Pancreas (tissue), 10 donors: ENCODE measurements around the gene RPA1. TPM values are rescaled to one million over a fixed set of nuclear protein-coding genes. Genes with fewer than 3 reads are reported as not detected.
A peak's percentile ranks its signal among the peaks of the same experiment; 100 is the strongest.
"Not testable (repeated sequence)": the region's sequence is repeated elsewhere in the genome, so short reads cannot be mapped to it uniquely, and the experiment has no call there.

Experiments used
- ATAC-seq, 4 donors: fragments of 200-7000 bp; cut with Tn5 transposase; one replicate each; pipeline versions ENCODE4 v1.8.0 to v1.9.1; 2020; ENCODE audit warnings: mild to moderate bottlenecking in 4 of 4, moderate library complexity in 4 of 4
- DNase-seq, 6 donors: peaks; one replicate each; pipeline ENCODE4 v3.0.0-alpha.2; 2020
- FAIRE-seq: peaks from 2 replicates; lab custom pipeline; 2012; peaks lifted over from hg19 to GRCh38; lab: Jason Lieb, UNC
- H3K27ac ChIP-seq, 4 donors: fragments of 200-600 bp; sonication (generic); 1 replicate in 3 of 4; 2 replicates in 1 of 4; pipeline versions ENCODE4 v1.5.0 to v1.8.0; 2020
- H3K27me3 ChIP-seq, 4 donors: fragments of 200-600 bp; one replicate each; pipeline ENCODE4 v1.8.0; 2021
- H3K36me3 ChIP-seq, 3 donors: fragments of 200-600 bp; sonication (generic) in 1 of 3; one replicate each; pipeline versions ENCODE4 v1.5.0 to v1.8.0; 2020 to 2021
- H3K4me1 ChIP-seq, 3 donors: fragments of 200-600 bp; one replicate each; pipeline ENCODE4 v1.8.0; 2021
- H3K4me3 ChIP-seq, 4 donors: fragments of 200-600 bp; sonication (generic) in 2 of 4; one replicate each; pipeline versions ENCODE4 v1.5.0 to v1.8.0; 2020 to 2021
- H3K9me3 ChIP-seq, 4 donors: fragments of 200-600 bp; one replicate each; pipeline ENCODE4 v1.8.0; 2021
- CTCF ChIP-seq, 4 donors: fragments of 200-600 bp; sonication (generic) in 3 of 4; IDR thresholded peaks; one replicate each; pipeline versions ENCODE4 v1.5.0 to v1.8.0; 2021; ENCODE audit warnings: antibody characterized with exemption in 4 of 4
- WGBS, 2 donors: extraction: QIAGEN DNeasy Blood & Tissue Kit; methylation state at CpG; one replicate each; pipeline ENCODE4 v1.1.7; 2013; 5-methylcytosine and 5-hydroxymethylcytosine counted together
- intact Hi-C, 3 donors: fragments of 100-400 bp; cut with DNase I; formaldehyde crosslinking; loops; one replicate each; pipeline versions ENCODE4 v1.11.1 to v1.14.2; 2022
- polyA plus RNA-seq, 2 donors: library from polyadenylated mRNA; stranded (reverse); fragments of 200-250 nt; gene quantifications; one replicate each; pipeline ENCODE4 v1.2.3, GENCODE V29; 2013
- total RNA-seq, 6 donors: library from RNA; stranded (reverse); fragmentation: NEBNext Ultra II Directional in 4 of 6; extraction: Animal tissue kit (Norgen Biotek cat#: 25700) in 4 of 6; gene quantifications; one replicate each; pipeline versions ENCODE4 v1.2.1 to v1.2.4, GENCODE V29; 2021 to 2023
- donor health status: healthy with polysubstance abuse.
- donor health status: DM: no; HTN: no; CAD: no; lungs with moderate emphysema.
- donor health status: DM: no; HTN: no; CAD: no.
- donor health status: control.
- donor health status: control.
- donor health status: Bipolar disorder and iron deficiency.
- donor health status: DM: yes; HTN: yes; CAD: no.
- donor health status: DM: no; HTN: no; CAD: no.
- donor health status: DM: no; HTN: no; CAD: no.
- donor health status: DM: yes; HTN: yes; CAD: no.

The RPA1 gene
- total and polyA plus RNA-seq, 8 donors, result 6.5 to 43.9 (median 36.1) TPM

GRCh38 chr17:1808644-1809043 is 21.2 kb upstream of the RPA1 start:
- no peak overlapping the region for H3K4me3 ChIP-seq
- no peak for DNase-seq
- peaks cover 0 to 13% (median 0%) of the 10 kb centered on the region in 3 donors for H3K36me3 ChIP-seq
- H3K27ac ChIP-seq, result no peak overlapping the region
- no peak for ATAC-seq
- no peak for FAIRE-seq
- TF ChIP-seq CTCF (IDR thresholded peaks at IDR 0.05), result no peak
- H3K9me3 ChIP-seq, result no peaks in the 10 kb centered on the region
- no peaks in the 10 kb centered on the region for H3K4me1 ChIP-seq
- H3K27me3 ChIP-seq, result no peaks in the 10 kb centered on the region
- intact Hi-C loops, result no loop called here
- 46 to 51% methylated on average over 2 of the region's 2 CpGs for WGBS, 2 donors

GRCh38 chr17:1809815-1810214 is 20.0 kb upstream of the RPA1 start:
- H3K4me1 ChIP-seq, FAIRE-seq, DNase-seq, H3K27ac ChIP-seq, H3K27me3 ChIP-seq, H3K4me3 ChIP-seq, intact Hi-C loops, ATAC-seq, H3K9me3 ChIP-seq: not testable (repeated sequence)
- peaks cover 0 to 13% (median 0%) of the 10 kb centered on the region in 3 donors for H3K36me3 ChIP-seq
- WGBS, 2 donors, result 96 to 100% methylated on average over 8 of the region's 8 CpGs

DNA sequence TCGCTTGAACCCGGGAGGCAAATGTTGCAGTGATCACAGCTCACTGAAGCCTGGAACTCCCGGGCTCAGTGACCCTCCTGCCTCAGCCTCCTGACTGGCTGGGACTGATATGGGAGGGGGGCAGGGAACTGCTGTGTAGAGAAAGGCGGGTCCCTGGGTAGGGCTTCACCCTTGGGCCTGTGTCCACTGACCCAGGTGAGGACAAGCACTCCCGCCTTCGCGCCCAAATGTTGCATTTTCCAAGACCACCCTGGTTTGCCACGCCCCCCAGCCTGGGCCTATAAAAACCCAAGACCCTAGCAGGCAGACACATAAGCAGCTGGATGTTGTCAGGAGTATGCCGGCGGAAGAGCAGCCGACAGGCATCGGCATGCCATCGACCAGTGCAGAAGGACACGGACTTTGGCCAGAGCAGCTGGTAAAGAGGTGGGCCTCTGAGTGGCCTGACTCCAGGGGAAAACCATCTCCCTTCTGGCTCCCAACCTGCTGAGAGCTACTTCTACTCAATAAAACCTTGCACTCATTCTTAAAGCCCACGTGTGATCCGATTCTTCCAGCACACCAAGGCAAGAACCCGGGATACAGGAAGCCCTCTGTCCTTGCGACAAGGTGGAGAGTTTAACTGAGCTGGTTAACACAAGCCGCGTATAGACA is 19.2 kb upstream of the RPA1 start:
- no peaks in the 10 kb centered on the region for H3K27me3 ChIP-seq
- H3K4me3 ChIP-seq, result no peak overlapping the region
- ATAC-seq (no peak), FAIRE-seq (no peak), DNase-seq (no peak)
- H3K4me1 ChIP-seq, result no peaks in the 10 kb centered on the region
- WGBS, 2 donors, result 86 to 87% methylated on average over 20 of the region's 20 CpGs
- intact Hi-C loops, result no loop called here
- H3K36me3 ChIP-seq, result peaks cover 0 to 13% (median 0%) of the 10 kb centered on the region in 3 donors
- H3K27ac ChIP-seq, result no peak overlapping the region
- H3K9me3 ChIP-seq, result no peaks in the 10 kb centered on the region
- TF ChIP-seq CTCF (IDR thresholded peaks at IDR 0.05), result no peak

- no peak for TF ChIP-seq CTCF (IDR thresholded peaks at IDR 0.05)
- Histone ChIP-seq H3K36me3 (peaks cover 0 to 13% (median 0%) of the 10 kb centered on the region in 3 donors), H3K4me3 (no peak overlapping the region), H3K9me3 (no peaks in the 10 kb centered on the region), H3K4me1 (no peaks in the 10 kb centered on the region), H3K27me3 (no peaks in the 10 kb centered on the region), H3K27ac (no peak overlapping the region)
- FAIRE-seq (no peak), DNase-seq (no peak), ATAC-seq (no peak)
- 82 to 87% methylated on average over 5 of the region's 5 CpGs for WGBS, 2 donors
- intact Hi-C loops, result no loop called here
Measured at GRCh38 chr17:1813088-1813487, 16.7 kb upstream of the RPA1 start.

GRCh38 chr17:1820528-1821252 is 9.1 kb upstream of the RPA1 start:
- ATAC-seq (peak in 3 of 4 donors; percentile 26 to 66 (median 31)), FAIRE-seq (no peak), DNase-seq (no peak)
- intact Hi-C loops, result no loop called here
- H3K4me3 ChIP-seq, result no peak overlapping the region
- no peaks in the 10 kb centered on the region for H3K27me3 ChIP-seq
- no peaks in the 10 kb centered on the region for H3K9me3 ChIP-seq
- H3K4me1 ChIP-seq, result no peaks in the 10 kb centered on the region
- H3K36me3 ChIP-seq, result no peaks in the 10 kb centered on the region
- no peak for TF ChIP-seq CTCF (IDR thresholded peaks at IDR 0.05)
- 57 to 63% methylated on average over 7 of the region's 7 CpGs for WGBS, 2 donors
- peak overlapping the region in 2 of 4 donors; percentile 3 to 5 for H3K27ac ChIP-seq
